ENCODE results near the gene NGRN. TPM values are rescaled to one million over a fixed set of nuclear protein-coding genes. Genes with fewer than 3 reads are reported as not detected.
A peak's percentile ranks its signal among the peaks of the same experiment; 100 is the strongest.
"Not testable (repeated sequence)": the region's sequence is repeated elsewhere in the genome, so short reads cannot be mapped to it uniquely, and the experiment has no call there.

Gene NGRN
- total RNA-seq, 1 experiment from 2014 or later, result 70.5 TPM

- H3K9me3 Mint-ChIP-seq (ENCODE audit: unreplicated experiment); intact Hi-C loops (cut with micrococcal nuclease); BruUV-seq (replicated peaks); H3K27me3 Mint-ChIP-seq (ENCODE audit: insufficient read depth, unreplicated experiment); H3K4me3 Mint-ChIP-seq (ENCODE audit: unreplicated experiment); H3K27ac Mint-ChIP-seq (ENCODE audit: low read depth, unreplicated experiment); H3K36me3 Mint-ChIP-seq (ENCODE audit: insufficient read depth, unreplicated experiment); H3K4me1 Mint-ChIP-seq (ENCODE audit: insufficient read depth, unreplicated experiment); DNase-seq (ENCODE audit: unreplicated experiment): not testable (repeated sequence)
- ChIA-PET POLR2A (interaction anchor here (1.1 kb wide), 1 partner anchor 20 kb away, joined by 4 read pairs; no protein-coding TSS in a partner anchor), CTCF (interaction anchor here (0.6 to 0.8 kb wide), 3 partner anchors 11 to 596 kb away, joined by 3 to 7 read pairs (median 3); no protein-coding TSS in a partner anchor)
Measured at GRCh38 chr15:90281637-90282036, 16.2 kb downstream of the NGRN start.

GRCh38 chr15:90286678-90287077 is 21.2 kb downstream of the NGRN start:
- Mint-ChIP-seq H3K4me1 (ENCODE audit: insufficient read depth, unreplicated experiment) (no peaks in the 10 kb centered on the region), H3K4me3 (ENCODE audit: unreplicated experiment) (no peak overlapping the region), H3K36me3 (ENCODE audit: insufficient read depth, unreplicated experiment) (no peaks in the 10 kb centered on the region), H3K9me3 (ENCODE audit: unreplicated experiment) (no peaks in the 10 kb centered on the region), H3K27me3 (ENCODE audit: insufficient read depth, unreplicated experiment) (no peaks in the 10 kb centered on the region), H3K27ac (ENCODE audit: low read depth, unreplicated experiment) (no peak overlapping the region)
- intact Hi-C loops (cut with micrococcal nuclease), result loop anchor here (1.0 kb wide), 2 partner anchors 53 to 143 kb away; partner anchors contain the start of gene CIB1
- DNase-seq (ENCODE audit: unreplicated experiment), result peak; percentile 65
- ChIA-PET CTCF (interaction anchor here (0.6 to 1.3 kb wide), 10 partner anchors 19 to 787 kb away, joined by 3 to 9 read pairs (median 4); partner anchors contain the start of gene TTLL13), POLR2A (no interaction called here)
- no TSS peak for BruUV-seq (replicated peaks)
- TF ChIP-seq CTCF (IDR thresholded peaks at IDR 0.05; ENCODE audit: unreplicated experiment), result peak; percentile 20

GRCh38 chr15:90287101-90287500 is 21.6 kb downstream of the NGRN start:
- no TSS peak for BruUV-seq (replicated peaks)
- Mint-ChIP-seq H3K27ac (ENCODE audit: low read depth, unreplicated experiment) (no peak overlapping the region), H3K9me3 (ENCODE audit: unreplicated experiment) (no peaks in the 10 kb centered on the region), H3K27me3 (ENCODE audit: insufficient read depth, unreplicated experiment) (no peaks in the 10 kb centered on the region), H3K36me3 (ENCODE audit: insufficient read depth, unreplicated experiment) (no peaks in the 10 kb centered on the region), H3K4me1 (ENCODE audit: insufficient read depth, unreplicated experiment) (no peaks in the 10 kb centered on the region), H3K4me3 (ENCODE audit: unreplicated experiment) (no peak overlapping the region)
- intact Hi-C loops (cut with micrococcal nuclease), result no loop called here
- DNase-seq (ENCODE audit: unreplicated experiment), result no peak
- ChIA-PET POLR2A (no interaction called here), CTCF (interaction anchor here (0.6 to 1.3 kb wide), 10 partner anchors 19 to 787 kb away, joined by 3 to 9 read pairs (median 4); partner anchors contain the start of gene TTLL13)
- TF ChIP-seq CTCF (IDR thresholded peaks at IDR 0.05; ENCODE audit: unreplicated experiment), result no peak

- POLR2A ChIA-PET, result interaction anchor here (0.6 to 1.0 kb wide), 3 partner anchors 9 to 27 kb away, joined by 3 to 4 read pairs (median 3); no protein-coding TSS in a partner anchor
- intact Hi-C loops (cut with micrococcal nuclease), result no loop called here
- Mint-ChIP-seq H3K4me1 (ENCODE audit: insufficient read depth, unreplicated experiment) (no peaks in the 10 kb centered on the region), H3K27ac (ENCODE audit: low read depth, unreplicated experiment) (no peak overlapping the region), H3K4me3 (ENCODE audit: unreplicated experiment) (no peak overlapping the region), H3K9me3 (ENCODE audit: unreplicated experiment) (no peaks in the 10 kb centered on the region), H3K36me3 (ENCODE audit: insufficient read depth, unreplicated experiment) (no peaks in the 10 kb centered on the region), H3K27me3 (ENCODE audit: insufficient read depth, unreplicated experiment) (no peaks in the 10 kb centered on the region)
- BruUV-seq (replicated peaks), result no TSS peak
- no peak for TF ChIP-seq CTCF (IDR thresholded peaks at IDR 0.05; ENCODE audit: unreplicated experiment)
- no peak for DNase-seq (ENCODE audit: unreplicated experiment)
- CTCF ChIA-PET, result interaction anchor here (0.6 to 0.8 kb wide), 4 partner anchors 13 to 140 kb away, joined by 3 to 6 read pairs (median 3); no protein-coding TSS in a partner anchor
Measured at GRCh38 chr15:90287946-90288345, 22.5 kb downstream of the NGRN start.

Measured in MCF 10A (cell line).